ENCODE measurements around the gene CACNA1D. TPM values are rescaled to one million over a fixed set of nuclear protein-coding genes. Genes with fewer than 3 reads are reported as not detected.

CACNA1D gene
- total and polyA plus RNA-seq, 2 donors (not counting 3 experiments of a cell fraction or from before 2014, with no cell fraction given) = 0.06 TPM; not detected in 1

GRCh38 chr3:53739966-53740365 lies 245.6 kb downstream of the CACNA1D start:
- DNase-seq (ENCODE audit: low read depth, low spot score) = no peak
- dilution Hi-C loops (cut with MboI; ENCODE audit: extremely low pct_ligation_motif_present, low sequenced_read_pairs) = no loop called here
- FAIRE-seq = no peak

More at GRCh38 chr3:53739966-53740365, 245.6 kb downstream of the CACNA1D start:
- Histone ChIP-seq H3K79me2 (ENCODE audit: control insufficient read depth, insufficient read depth, low read length) (no peaks in the 10 kb centered on the region), H3K9me3 (replicated peaks; ENCODE audit: control insufficient read depth, insufficient read depth, low read length) (no peaks in the 10 kb centered on the region), H3K9me1 (replicated peaks; ENCODE audit: control insufficient read depth, extremely low read depth, insufficient read depth, low read length) (no peaks in the 10 kb centered on the region), H3K4me3 (replicated peaks in 1 of 3; ENCODE audit: insufficient read depth in 1 of 3, low read depth in 1 of 3, low read length in 3 of 3) (no peak overlapping the region), H3K4me1 (ENCODE audit: control insufficient read depth, extremely low read depth, insufficient read depth, low read length) (no peaks in the 10 kb centered on the region), H3K9ac (replicated peaks; ENCODE audit: extremely low read depth, insufficient read depth, low read length) (no peak overlapping the region), H3K27me3 (ENCODE audit: control insufficient read depth in 2 of 2, insufficient read depth in 2 of 2, low read length in 2 of 2) (no peaks in the 10 kb centered on the region), H2AFZ (ENCODE audit: low read depth, low read length) (no peak overlapping the region), H3K36me3 (ENCODE audit: control insufficient read depth in 2 of 2, extremely low read depth in 1 of 2, insufficient read depth in 2 of 2, low read length in 2 of 2) (no peaks in the 10 kb centered on the region), H3K27ac (ENCODE audit: insufficient read depth, low read depth, low read length) (no peak overlapping the region), H3K4me2 (ENCODE audit: insufficient read depth, low read length) (no peak overlapping the region), H4K20me1 (replicated peaks; ENCODE audit: control insufficient read depth, extremely low read depth, insufficient read depth, low read length) (no peaks in the 10 kb centered on the region)
- ChIA-PET CTCF (no interaction called here), POLR2A (no interaction called here)
- intact Hi-C loops (cut with micrococcal nuclease) = no loop called here
- TF ChIP-seq EZH2 (IDR thresholded peaks at IDR 0.05; ENCODE audit: borderline replicate concordance, low read depth, low read length, severe bottlenecking) (no peak), FOS (IDR thresholded peaks at IDR 0.05; ENCODE audit: borderline replicate concordance, insufficient read depth, low read length) (no peak), POLR2AphosphoS5 (IDR thresholded peaks at IDR 0.05; ENCODE audit: insufficient read depth, low read depth, low read length) (no peak), GATA2 (IDR thresholded peaks at IDR 0.05; ENCODE audit: insufficient read depth, insufficient read length, low read depth, low read length) (no peak), MYC (IDR thresholded peaks at IDR 0.05; ENCODE audit: low read depth, low read length) (no peak), JUN (IDR thresholded peaks at IDR 0.05; ENCODE audit: borderline replicate concordance, insufficient read depth, insufficient read length, low read depth) (no peak), POLR2A (IDR thresholded peaks at IDR 0.05; ENCODE audit: low read depth, low read length) (no peak)
- TF ChIP-seq, protein P1, sequence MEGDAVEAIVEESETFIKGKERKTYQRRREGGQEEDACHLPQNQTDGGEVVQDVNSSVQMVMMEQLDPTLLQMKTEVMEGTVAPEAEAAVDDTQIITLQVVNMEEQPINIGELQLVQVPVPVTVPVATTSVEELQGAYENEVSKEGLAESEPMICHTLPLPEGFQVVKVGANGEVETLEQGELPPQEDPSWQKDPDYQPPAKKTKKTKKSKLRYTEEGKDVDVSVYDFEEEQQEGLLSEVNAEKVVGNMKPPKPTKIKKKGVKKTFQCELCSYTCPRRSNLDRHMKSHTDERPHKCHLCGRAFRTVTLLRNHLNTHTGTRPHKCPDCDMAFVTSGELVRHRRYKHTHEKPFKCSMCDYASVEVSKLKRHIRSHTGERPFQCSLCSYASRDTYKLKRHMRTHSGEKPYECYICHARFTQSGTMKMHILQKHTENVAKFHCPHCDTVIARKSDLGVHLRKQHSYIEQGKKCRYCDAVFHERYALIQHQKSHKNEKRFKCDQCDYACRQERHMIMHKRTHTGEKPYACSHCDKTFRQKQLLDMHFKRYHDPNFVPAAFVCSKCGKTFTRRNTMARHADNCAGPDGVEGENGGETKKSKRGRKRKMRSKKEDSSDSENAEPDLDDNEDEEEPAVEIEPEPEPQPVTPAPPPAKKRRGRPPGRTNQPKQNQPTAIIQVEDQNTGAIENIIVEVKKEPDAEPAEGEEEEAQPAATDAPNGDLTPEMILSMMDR (IDR thresholded peaks at IDR 0.05; ENCODE audit: extremely low read depth in 1 of 2, insufficient read depth in 1 of 2, low read depth in 1 of 2, low read length in 2 of 2) = no peak
- TF ChIP-seq, protein P2, sequence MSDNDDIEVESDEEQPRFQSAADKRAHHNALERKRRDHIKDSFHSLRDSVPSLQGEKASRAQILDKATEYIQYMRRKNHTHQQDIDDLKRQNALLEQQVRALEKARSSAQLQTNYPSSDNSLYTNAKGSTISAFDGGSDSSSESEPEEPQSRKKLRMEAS (IDR thresholded peaks at IDR 0.05; ENCODE audit: insufficient read depth, insufficient read length) = no peak
- no TSS peak for BruUV-seq (replicated peaks)
